ENCODE measurements around the gene TPRG1L. TPM values are rescaled to one million over a fixed set of nuclear protein-coding genes. Genes with fewer than 3 reads are reported as not detected.

Gene TPRG1L
- total RNA-seq, 1 donor from 2014 or later = 23.2 TPM

DNA sequence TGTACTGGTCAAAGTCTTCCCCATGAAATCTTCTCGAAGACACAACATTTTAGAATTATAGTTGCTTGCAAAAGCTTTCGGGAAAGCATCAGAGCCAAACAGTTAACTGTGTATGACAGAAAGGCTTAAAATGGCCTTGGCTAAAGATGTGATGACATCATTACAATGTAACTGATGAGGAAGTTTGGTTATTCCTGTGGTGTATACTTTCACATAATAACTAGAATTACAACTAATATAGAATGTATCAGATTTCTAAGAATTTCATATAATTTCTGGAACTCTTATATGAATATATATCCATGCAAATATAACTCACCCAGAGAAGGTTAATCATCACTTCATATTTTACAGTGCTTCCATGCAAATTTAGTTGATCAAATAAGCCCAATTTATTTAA, 35.9 kb downstream of the TPRG1L start:
- DNase-seq (ENCODE audit: low read depth) = no peak

DNA sequence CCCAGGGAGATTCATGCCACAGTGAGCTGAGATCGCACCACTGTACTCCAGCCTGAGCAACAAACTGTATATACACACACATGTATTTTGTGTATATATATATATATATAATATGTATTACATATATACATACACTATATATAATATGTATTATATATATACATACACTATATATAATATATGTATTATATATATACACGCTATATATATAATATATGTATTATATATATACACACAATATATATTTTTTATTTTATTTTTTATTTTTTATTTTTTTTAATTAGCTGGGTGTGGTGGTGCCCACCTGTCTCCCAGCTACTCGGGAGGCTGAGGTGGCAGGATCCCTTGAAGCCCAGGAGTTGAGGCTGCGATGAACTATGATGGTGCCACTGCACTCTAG, 36.8 kb downstream of the TPRG1L start:
- no peak for DNase-seq (ENCODE audit: low read depth)

DNA sequence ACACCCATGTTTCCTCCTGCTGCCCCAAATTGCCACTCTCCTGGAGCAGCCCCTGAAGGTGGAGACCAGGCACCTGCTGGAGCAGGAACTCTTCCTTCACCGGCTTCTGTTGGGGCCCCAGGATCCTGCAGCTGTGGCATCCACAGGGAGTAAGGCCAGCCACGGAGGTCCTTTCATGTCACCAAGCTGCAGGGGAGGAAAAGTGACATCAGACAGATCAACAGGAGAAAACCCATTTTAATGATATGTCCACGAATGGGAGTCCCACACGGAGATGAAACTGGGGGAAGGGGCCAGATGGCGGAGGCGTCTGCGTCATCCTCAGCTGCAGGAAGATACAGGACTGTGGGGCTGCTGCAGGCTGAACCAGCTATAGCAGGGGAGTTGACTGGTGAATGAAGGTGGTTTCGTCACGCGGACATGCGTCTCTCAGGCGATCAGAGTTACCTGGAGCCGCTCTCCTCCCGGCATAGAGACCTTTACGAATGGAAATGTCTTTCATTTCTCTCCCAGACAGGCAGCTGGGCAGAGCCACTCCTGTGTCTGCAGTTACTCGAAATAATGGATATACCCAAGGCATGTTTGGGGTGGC, 37.4 kb downstream of the TPRG1L start:
- no peak for DNase-seq (ENCODE audit: low read depth)

DNA sequence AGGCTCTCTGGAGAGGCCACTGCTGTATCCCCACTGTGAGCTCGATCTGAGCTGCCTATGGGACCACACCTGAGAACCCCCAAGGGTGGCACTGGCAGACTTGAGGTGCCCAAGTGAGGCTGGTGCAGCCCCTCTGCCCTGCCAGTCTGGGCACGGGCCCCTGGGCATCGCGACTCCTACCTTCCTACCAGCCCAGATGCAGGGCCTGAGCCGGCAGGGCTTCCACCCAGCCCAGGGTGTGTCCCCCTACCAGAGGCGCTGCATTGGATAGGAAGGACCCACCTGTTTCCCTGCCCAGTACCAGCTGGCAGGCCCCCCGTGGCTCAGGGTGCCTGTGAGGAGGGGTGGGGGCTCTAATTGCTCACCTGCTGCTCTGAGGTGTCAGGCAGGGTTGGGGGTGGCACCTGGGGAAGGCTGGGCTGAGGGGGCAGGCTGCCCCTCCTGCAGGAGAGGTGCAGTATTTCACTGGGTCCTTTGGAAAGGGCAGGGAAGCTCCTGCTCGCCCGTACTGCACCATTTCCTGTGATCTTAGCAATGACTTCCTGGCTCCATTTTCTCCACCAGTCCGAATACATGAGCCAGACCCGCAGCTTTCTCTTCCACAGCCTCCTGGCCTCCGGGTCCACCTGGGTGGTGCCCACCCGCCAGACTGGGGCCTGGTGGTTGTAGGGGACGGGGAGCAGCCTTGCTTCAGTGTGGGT, 39.3 kb downstream of the TPRG1L start:
- DNase-seq (ENCODE audit: low read depth) = no peak

DNA sequence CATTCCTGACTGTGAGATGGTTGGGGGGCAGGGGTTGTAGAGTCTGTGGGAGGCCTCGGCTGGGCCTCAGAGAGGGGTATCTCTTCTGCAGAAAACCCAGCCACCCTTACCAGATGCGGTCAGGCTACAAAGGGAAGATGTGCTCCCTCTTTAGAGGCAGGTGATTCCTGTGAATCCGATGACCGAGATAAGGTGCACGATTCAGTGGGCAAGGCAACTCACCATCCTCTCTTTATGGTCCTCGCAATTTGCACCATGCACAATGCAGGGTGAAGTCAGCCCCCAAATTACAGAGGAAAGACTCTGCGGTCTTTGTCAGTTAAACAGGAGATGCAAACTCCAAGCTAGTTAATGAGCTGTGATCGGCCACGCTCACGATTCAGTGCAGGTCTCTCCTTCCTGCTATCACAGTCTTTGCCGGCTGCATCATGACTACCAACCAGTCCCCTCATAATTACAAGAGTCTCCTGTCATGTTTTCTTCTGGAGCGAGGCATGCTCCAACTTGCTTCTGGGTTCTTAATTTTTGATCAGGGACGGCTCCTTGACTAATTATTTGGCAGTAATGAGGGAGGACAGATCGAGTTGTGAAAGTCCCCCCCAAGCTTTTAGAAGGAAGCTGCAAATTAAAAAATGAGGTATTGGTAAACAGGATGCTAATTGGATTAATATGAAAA, 40.0 kb downstream of the TPRG1L start:
- no peak for DNase-seq (ENCODE audit: low read depth)

DNA sequence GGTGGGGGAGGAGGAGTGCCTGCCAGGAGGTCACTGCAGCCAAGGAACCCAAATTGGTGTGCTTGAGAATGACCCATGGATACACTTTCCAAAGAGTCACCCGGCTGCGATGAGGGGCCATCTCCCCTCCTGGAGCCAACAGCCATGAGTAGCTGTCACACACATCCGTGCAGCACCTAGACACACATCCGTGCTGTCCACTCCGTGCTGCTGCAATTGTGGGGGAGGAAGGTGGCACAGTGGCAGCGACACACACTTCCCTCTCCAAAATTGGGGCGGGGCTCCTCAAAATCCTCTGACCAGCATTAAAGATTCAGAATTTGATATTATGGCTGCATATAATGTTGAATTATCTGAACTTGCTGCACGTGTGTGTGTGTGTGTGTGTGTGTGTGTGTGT, 43.3 kb downstream of the TPRG1L start:
- DNase-seq (ENCODE audit: low read depth) = no peak

DNA sequence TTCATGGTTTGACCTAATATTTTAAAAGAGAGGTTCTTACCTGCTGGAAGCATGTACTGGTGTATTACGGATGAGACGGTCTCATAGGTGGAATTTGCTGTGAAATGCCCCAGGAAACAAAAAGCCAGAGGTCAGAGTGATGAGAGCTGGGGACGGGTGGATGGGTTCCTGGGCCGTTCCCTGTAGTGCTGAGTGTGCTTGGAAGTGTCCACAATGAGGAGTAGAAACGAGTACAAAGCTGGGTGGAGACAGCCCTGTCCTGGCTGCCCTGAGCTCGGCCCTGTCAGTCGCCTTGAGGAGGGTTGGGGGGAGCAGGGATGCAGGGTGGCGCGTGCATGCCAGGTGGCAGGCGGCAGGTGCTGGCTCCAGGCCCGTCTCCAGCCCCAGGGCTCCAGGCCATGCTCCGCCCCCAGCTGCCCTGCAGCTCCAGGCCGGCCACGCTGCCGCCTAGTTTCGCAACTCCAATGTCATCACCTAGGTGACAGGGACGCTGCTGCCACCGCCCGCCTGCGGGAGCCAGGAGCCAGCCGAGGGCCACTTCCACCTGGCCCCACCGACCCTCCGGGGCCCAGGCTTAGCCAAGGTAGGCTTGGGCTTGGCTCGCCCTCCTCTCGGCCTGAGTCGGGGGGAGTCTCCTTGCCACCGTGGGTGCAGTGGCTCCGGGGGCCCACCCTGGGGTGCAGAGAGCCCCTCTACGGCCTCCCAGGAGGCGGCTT, 43.9 kb downstream of the TPRG1L start:
- peak; percentile 79 for DNase-seq (ENCODE audit: low read depth)

DNA sequence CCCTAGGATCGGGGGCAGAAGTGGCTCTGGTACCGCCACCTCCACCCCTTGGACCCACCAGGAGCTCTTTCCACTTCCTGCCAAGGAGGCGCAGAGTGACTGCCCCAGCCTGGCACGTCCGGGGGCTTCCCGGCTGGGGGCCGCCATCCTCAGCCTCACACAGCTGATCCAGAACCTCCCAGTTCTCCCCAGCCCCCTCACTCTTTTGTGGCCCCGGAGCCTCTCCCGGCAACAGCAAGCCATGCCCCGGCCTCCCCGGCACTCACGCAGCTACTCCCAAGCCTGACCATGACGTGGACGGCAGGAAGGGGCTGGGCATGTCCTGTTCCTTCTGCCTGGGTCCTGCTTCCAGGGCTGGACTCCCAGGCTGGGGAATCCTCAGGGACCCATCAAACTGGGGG, 44.6 kb downstream of the TPRG1L start:
- no peak for DNase-seq (ENCODE audit: low read depth)

DNA sequence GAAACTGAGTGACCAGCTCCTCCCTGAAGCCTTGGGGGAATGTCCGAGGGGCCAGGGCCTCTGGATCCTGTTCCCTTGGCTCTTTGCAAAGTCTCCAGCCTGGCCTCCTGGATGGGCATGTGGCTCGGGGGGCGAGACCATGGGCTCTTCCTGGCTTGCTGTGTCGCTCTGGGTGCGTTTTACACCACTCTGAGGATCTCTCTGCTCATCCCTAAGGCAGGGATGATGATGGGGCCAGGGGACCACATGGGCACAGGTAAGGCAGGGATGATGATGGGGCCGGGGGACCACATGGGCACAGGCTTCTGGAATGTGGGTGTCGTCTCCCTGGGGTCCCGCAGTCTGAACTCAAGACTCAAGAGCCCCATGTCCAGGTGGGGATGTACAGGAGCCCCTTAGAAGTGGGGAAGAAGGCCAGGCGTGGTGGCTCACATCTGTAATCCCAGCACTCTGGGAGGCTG, 45.2 kb downstream of the TPRG1L start:
- DNase-seq (ENCODE audit: low read depth) = no peak

DNA sequence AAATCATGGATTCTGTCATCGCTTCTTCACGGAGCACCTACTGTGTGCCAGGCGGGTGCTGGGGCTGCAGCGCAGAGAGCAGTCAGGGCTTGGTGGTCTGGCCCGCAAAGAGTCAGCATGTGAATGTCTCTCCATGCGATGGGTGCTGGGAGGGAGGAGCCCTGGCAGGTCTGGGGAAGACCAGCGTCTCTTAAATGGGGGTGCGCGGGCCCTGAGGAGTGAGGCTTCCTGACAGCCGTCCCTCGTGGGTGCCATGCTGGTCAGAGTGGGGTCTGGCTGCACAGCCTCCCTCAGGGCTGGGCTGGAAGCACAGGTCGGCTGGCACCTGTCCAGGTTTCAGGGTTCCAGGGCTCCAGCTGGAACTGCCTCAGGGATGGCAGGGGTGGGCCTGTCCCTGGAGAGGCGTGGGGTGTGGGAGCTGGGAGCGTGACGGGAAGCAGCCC, 46.0 kb downstream of the TPRG1L start:
- no peak for DNase-seq (ENCODE audit: low read depth)

DNA sequence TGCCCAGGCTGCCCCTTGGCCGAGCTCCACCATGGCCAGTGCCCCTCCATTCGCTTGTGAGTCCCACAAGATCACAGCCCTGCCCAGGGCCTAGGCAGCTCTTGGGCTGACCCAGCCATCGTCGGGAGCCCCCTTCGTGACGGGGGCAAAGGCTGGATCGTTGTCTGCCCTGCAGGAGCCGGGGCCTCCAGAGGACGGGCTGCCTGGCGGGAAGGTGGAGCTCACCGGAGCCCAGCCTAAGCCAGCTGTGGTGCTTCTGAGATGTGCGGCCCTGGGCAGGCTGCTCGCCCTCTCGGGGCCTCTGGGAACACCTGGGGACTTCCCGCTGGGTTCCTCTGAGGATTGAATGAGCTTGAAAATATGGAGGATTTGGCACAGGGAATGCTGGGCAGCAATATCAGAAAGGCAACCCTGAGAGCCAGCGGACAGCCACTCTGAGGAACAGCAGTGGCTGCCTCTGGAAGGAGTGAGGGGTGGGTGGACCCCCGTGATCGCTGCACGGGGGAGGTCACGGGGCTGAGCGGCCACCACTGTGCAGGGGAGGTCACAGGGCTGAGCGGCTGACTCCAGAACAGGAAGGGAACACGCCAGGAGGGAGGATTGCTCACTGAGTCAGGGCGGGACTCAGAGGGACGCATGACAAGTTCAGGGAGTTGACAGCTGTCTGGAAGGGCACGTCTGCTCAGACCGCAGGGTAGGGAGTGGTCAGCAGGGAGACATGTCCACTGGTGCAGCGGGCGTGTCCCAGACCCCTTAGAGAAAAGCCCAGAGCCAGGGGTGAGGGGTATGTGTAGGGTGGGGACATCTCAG, 46.8 kb downstream of the TPRG1L start:
- peak; percentile 97 for DNase-seq (ENCODE audit: low read depth)

DNA sequence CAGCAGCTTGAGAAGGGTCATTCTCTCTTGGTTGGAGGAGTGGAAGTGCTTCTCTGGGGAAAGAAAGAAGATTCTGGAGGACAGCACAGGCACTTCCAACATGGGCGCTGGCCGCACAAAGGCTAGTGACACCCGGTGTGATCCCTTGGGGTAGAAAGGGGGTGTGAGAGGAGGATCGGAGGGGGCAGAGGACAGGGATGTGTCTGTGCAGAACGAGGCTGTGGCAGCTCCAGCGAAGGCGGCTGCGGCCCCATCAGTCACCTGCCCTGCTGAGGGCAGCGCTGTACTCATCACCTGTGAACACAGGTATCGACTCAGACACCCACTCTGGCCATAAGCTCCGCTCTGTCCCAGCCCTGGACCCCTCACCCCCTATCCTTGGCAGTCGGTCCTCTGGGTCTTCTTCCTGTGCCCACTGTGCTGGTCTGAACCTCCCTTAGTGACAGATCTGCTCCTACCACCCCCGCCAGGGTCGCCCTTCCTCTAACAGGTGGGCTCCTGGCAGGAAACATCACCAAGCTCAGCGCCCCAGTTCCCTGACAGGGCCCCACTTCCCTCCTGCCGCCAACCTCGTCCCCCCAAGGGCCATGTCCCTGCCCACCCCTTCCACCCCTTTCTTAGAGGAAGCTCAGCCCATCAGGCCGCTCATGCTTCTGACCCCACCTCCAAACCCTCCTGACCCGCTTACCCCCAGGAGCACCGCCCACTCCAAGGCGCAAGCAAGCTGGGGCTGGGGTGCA, 47.6 kb downstream of the TPRG1L start:
- no peak for DNase-seq (ENCODE audit: low read depth)

DNA sequence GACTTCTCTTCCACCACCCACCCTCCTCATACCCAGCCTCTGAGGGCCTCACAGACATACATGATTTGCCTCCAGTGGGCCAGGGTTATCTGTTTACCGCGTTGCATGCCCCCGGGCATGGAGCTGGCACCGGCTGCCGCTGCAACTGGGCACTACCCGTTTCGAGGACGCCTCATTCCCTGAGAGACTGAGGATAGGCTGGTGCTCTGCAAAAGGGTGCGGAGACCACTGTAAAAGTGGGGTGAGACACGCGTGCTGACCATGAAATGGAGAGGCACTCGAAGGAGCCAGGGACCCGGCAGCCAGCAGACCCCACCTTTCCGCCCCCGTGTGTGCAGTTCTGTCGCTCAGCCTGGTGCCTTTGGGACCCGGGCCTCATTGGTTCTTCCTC, 48.2 kb downstream of the TPRG1L start:
- DNase-seq (ENCODE audit: low read depth) = no peak

DNA sequence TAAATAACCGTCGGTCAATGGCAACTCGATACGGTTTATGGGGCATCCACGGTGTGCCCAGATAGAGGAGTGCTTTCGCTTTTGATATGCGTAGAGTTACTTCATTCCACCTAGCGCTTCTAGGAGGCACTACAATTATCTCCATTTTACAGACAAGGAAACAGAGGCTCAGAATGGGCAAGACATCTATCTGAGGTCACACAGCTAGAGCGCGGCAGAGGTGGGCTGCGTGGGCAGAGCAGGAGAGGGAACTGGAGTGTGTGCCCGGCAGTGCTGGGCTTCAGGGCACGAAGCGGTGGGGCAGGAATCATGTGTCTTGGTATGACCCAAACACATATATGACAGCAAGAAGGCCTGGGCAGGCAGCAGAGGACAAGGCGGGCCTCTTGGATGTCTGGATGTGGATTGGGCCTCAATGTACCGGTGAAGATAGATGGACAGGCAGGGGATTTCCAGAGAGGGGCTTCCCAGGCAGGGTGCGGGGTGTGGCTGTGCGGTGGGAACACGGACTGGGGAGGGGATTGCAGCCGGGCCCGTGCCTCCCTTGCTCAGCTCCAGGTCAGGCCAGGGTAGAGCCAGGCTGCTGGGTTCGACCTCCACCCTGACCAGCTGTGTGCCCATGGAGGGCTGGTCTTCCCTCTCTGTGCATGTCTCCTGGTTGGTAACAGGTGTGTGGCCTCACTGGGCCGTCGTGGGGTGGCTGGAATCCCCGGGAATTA, 48.7 kb downstream of the TPRG1L start:
- DNase-seq (ENCODE audit: low read depth) = no peak

DNA sequence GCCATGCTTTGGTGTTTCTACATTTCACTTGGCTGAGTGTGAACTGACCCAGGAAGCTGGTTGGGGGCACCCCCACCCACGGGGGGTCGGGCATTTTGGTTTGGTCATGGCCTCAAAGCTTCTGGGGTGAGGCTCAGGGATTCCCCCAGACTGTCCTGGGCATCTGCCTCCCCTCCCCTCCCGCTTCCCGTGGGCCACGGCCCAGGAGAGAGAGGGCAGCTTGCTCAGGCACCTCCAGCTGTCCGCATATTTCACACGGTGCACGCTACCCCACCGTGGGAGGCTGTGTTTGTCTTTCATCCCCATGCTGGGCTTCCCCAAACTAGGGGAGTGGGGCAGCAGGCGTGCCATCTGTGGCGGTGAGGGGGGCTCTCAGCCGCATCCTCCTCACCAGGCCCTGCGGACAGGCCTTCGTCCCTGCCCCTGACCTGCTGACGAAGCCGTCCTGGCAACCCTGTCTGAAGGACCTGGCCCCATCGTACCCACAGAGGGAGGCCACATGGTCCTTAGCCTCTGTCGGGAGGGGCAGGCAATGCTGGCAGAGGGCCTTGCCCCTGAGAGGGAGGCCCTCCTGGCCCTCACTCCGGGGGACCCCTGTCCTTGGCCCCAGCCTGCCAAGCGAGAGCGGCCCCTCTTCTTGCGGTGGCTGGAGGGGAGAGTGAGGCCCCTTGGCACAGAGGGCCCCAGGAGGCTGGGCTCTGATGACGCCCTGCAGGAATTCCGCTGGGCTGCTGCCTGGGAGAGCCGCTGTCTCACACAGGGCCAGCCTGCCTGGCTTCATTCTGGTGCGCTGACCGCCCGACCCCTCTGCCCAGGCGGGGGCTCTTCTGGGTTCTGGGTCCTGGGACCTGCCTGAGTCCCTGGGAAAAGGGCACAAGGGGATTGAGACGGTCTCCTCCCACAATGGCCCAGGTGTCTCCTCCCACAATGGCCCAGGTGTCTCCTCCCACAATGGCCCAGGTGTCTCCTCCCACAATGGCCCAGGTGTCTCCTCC, 49.6 kb downstream of the TPRG1L start:
- peak; percentile 85 for DNase-seq (ENCODE audit: low read depth)

DNA sequence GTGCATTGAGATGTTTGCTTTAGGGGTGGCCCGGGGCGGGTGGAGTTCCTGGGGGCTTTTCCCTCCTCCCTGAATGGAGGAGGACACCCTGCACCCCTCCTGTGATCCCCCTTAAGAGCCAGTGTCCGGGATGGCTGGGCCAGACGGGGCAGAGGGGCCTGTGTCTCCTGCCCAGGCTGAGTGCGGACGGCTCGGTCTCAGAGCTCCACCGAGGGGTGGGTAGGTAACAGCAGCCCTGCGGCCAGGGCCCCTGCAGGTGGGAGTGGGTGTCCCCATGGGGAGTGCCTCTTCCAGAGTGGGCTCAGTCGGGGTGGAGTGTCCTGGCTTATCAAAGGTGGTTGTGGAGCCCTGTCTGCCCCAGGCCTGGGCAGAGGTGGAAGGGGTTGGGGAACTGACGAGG, 50.6 kb downstream of the TPRG1L start:
- no peak for DNase-seq (ENCODE audit: low read depth)

DNA sequence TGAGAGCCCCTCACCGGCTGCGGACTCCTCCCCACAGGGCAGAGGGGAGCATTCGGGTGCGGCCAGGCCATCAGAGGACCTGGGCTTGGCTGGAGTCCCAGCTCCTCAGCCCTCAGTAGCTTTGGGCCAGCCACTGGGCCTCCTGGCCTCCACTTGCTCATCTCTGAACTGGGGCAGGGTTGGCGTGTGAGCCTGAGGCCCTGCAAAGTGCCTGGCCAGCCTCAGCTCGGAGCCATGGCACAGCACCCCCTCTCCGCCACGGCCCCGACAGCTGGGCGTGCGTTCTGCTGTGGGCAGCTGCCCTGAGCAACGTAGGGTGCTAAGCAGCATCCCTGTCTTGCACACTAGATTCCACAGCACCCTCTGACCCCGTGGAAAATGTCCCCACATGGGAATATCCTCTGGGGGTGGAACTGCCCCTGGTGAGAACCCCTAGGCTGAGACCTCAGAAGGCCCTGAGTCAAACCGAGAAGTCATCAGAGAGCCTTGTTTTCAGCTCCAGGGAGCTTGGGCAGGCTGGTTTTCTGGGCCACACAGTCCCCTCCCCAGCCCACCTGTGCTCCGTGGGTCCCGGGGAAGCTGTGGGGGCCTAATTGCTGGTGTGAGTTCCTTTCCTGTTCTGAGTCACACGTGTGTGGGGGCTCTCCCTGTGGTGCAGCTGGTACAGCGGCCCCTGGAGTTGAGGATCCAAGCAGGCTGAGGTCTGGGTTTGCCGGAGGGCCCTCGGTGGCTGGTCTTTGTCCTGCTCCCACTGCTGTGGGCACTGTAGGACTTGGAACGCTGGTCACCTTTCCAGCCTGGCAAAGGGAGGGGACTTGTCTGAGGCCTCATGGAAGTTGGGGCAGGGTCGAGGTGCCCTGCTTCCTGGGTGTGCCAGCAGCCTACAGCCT, 52.0 kb downstream of the TPRG1L start:
- DNase-seq (ENCODE audit: low read depth) = no peak
